ENCODE measurements around the gene MYOZ2. TPM values are rescaled to one million over a fixed set of nuclear protein-coding genes. Genes with fewer than 3 reads are reported as not detected.
A peak's percentile ranks its signal among the peaks of the same experiment; 100 is the strongest.
"Not testable (repeated sequence)": the region's sequence is repeated elsewhere in the genome, so short reads cannot be mapped to it uniquely, and the experiment has no call there.

The MYOZ2 gene
- total RNA-seq, 2 experiments from 2014 or later = not detected

- intact Hi-C loops (cut with DNase I, micrococcal nuclease) = no loop called here
- H3K36me3 Mint-ChIP-seq (ENCODE audit: low read depth) = no peaks in the 10 kb centered on the region
- DNase-seq = no peak
- no peaks in the 10 kb centered on the region for H3K9me3 Mint-ChIP-seq (ENCODE audit: low read depth)
- no peak for ATAC-seq
- no peak overlapping the region for H3K4me3 Mint-ChIP-seq
- H3K27ac Mint-ChIP-seq = no peak overlapping the region
- no peaks in the 10 kb centered on the region for H3K4me1 Mint-ChIP-seq
- CTCF ChIA-PET = no interaction called here
- peaks cover 4% of the 10 kb centered on the region for H3K27me3 Mint-ChIP-seq
- POLR2A ChIA-PET = no interaction called here
Observed at GRCh38 chr4:119165767-119166166, 30.1 kb downstream of the MYOZ2 start.

DNA sequence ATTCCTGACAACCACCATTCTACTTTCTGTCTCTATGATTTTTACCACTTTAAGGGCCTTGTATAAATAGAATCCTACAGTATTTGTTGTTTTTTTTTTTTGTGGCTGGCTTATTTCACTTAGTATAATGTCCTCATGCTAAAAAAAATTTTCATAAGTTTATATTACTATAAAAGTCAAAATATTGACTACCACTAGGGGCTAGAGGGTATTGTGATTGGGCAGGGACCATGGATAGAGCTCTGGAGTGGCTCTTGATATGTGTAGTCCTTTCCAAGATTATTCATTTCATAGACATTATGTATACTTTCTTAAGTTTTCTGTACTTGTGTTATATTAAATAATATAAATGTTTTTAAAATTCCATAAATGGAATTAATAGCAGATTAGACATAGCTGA, 34.6 kb downstream of the MYOZ2 start:
- H3K9me3 Mint-ChIP-seq (ENCODE audit: low read depth) = no peaks in the 10 kb centered on the region
- no peaks in the 10 kb centered on the region for H3K36me3 Mint-ChIP-seq (ENCODE audit: low read depth)
- intact Hi-C loops (cut with DNase I, micrococcal nuclease) = no loop called here
- no peak overlapping the region for H3K4me3 Mint-ChIP-seq
- no peaks in the 10 kb centered on the region for H3K27me3 Mint-ChIP-seq
- ATAC-seq (no peak), DNase-seq (no peak)
- H3K27ac Mint-ChIP-seq = no peak overlapping the region
- peaks cover 3% of the 10 kb centered on the region for H3K4me1 Mint-ChIP-seq
- ChIA-PET POLR2A (no interaction called here), CTCF (no interaction called here)

- ATAC-seq (no peak), DNase-seq (peak; percentile 9)
- no peaks in the 10 kb centered on the region for H3K9me3 Mint-ChIP-seq (ENCODE audit: low read depth)
- no peak overlapping the region for H3K4me3 Mint-ChIP-seq
- H3K4me1 Mint-ChIP-seq = peaks cover 3% of the 10 kb centered on the region
- H3K27ac Mint-ChIP-seq = no peak overlapping the region
- no peaks in the 10 kb centered on the region for H3K27me3 Mint-ChIP-seq
- intact Hi-C loops (cut with DNase I, micrococcal nuclease) = no loop called here
- ChIA-PET CTCF (interaction anchor here (0.8 kb wide), 1 partner anchor 9 kb away, joined by 3 read pairs; no protein-coding TSS in a partner anchor), POLR2A (no interaction called here)
- no peaks in the 10 kb centered on the region for H3K36me3 Mint-ChIP-seq (ENCODE audit: low read depth)
Observed at GRCh38 chr4:119172223-119172622, 36.6 kb downstream of the MYOZ2 start.

- H3K4me3 Mint-ChIP-seq; CTCF ChIA-PET; H3K4me1 Mint-ChIP-seq; DNase-seq; H3K36me3 Mint-ChIP-seq (ENCODE audit: low read depth); H3K27ac Mint-ChIP-seq; POLR2A ChIA-PET; H3K9me3 Mint-ChIP-seq (ENCODE audit: low read depth); intact Hi-C loops (cut with DNase I, micrococcal nuclease); H3K27me3 Mint-ChIP-seq; ATAC-seq: not testable (repeated sequence)
Observed at GRCh38 chr4:119173729-119174361, 38.2 kb downstream of the MYOZ2 start.

DNA sequence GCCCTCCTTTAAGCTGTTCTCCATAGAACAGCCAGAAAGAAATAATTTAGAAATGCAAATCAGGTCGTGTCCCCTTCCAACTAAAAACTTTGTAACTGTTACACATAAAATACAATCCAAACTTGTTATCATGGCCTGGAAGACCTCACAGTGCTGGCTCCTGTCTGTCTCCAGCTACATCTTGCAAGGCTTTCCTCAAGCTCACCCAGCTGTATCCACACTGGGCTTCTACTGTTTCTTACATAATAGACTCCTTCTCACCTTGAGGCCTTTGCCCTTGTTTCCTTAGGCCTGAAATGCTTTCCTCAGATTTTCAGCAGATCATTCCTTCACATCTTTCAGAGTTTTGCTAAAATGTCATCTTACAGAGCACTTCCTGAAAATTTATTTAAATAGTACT, 43.4 kb downstream of the MYOZ2 start:
- intact Hi-C loops (cut with DNase I, micrococcal nuclease) = no loop called here
- no peak overlapping the region for H3K27ac Mint-ChIP-seq
- CTCF ChIA-PET = interaction anchor here (1.3 to 1.9 kb wide), 2 partner anchors 11 to 12 kb away, joined by 5 read pairs; no protein-coding TSS in a partner anchor
- no peaks in the 10 kb centered on the region for H3K36me3 Mint-ChIP-seq (ENCODE audit: low read depth)
- POLR2A ChIA-PET = no interaction called here
- H3K9me3 Mint-ChIP-seq (ENCODE audit: low read depth) = no peaks in the 10 kb centered on the region
- H3K4me3 Mint-ChIP-seq = no peak overlapping the region
- no peaks in the 10 kb centered on the region for H3K4me1 Mint-ChIP-seq
- ATAC-seq (no peak), DNase-seq (no peak)
- peaks cover under 1% of the 10 kb centered on the region for H3K27me3 Mint-ChIP-seq

GRCh38 chr4:119184128-119184527, 48.5 kb downstream of the MYOZ2 start:
- no peaks in the 10 kb centered on the region for H3K4me1 Mint-ChIP-seq
- DNase-seq (no peak), ATAC-seq (no peak)
- CTCF ChIA-PET = no interaction called here
- intact Hi-C loops (cut with DNase I, micrococcal nuclease) = no loop called here
- H3K27me3 Mint-ChIP-seq = peaks cover 3% of the 10 kb centered on the region
- no peaks in the 10 kb centered on the region for H3K36me3 Mint-ChIP-seq (ENCODE audit: low read depth)
- no peak overlapping the region for H3K27ac Mint-ChIP-seq
- POLR2A ChIA-PET = no interaction called here
- no peak overlapping the region for H3K4me3 Mint-ChIP-seq
- H3K9me3 Mint-ChIP-seq (ENCODE audit: low read depth) = no peaks in the 10 kb centered on the region

GRCh38 chr4:119189638-119190037, 54.0 kb downstream of the MYOZ2 start:
- Mint-ChIP-seq H3K9me3 (ENCODE audit: low read depth) (no peaks in the 10 kb centered on the region), H3K4me1 (no peaks in the 10 kb centered on the region), H3K36me3 (ENCODE audit: low read depth) (no peaks in the 10 kb centered on the region), H3K4me3 (no peak overlapping the region), H3K27me3 (no peaks in the 10 kb centered on the region), H3K27ac (no peak overlapping the region)
- intact Hi-C loops (cut with DNase I, micrococcal nuclease) = no loop called here
- ChIA-PET POLR2A (no interaction called here), CTCF (interaction anchor here (1.1 kb wide), 2 partner anchors 10 to 53 kb away, joined by 4 to 5 read pairs; no protein-coding TSS in a partner anchor)
- no peak for ATAC-seq
- no peak for DNase-seq

GRCh38 chr4:119190354-119190753, 54.7 kb downstream of the MYOZ2 start:
- H3K36me3 Mint-ChIP-seq (ENCODE audit: low read depth) = no peaks in the 10 kb centered on the region

GRCh38 chr4:119191505-119191904, 55.9 kb downstream of the MYOZ2 start:
- DNase-seq = no peak
- H3K4me3 Mint-ChIP-seq = no peak overlapping the region
- ATAC-seq = no peak
- CTCF ChIA-PET = interaction anchor here (0.6 to 1.9 kb wide), 2 partner anchors 22 to 216 kb away, joined by 3 read pairs; no protein-coding TSS in a partner anchor
- intact Hi-C loops (cut with DNase I, micrococcal nuclease) = no loop called here
- H3K4me1 Mint-ChIP-seq = no peaks in the 10 kb centered on the region
- no peaks in the 10 kb centered on the region for H3K27me3 Mint-ChIP-seq
- no peaks in the 10 kb centered on the region for H3K9me3 Mint-ChIP-seq (ENCODE audit: low read depth)
- no peaks in the 10 kb centered on the region for H3K36me3 Mint-ChIP-seq (ENCODE audit: low read depth)
- no peak overlapping the region for H3K27ac Mint-ChIP-seq
- POLR2A ChIA-PET = no interaction called here

More at GRCh38 chr4:119190354-119190753, 54.7 kb downstream of the MYOZ2 start:
- intact Hi-C loops (cut with DNase I, micrococcal nuclease) = no loop called here
- H3K27ac Mint-ChIP-seq = no peak overlapping the region
- ChIA-PET POLR2A (interaction anchor here (0.6 kb wide), 1 partner anchor 176 kb away, joined by 4 read pairs; no protein-coding TSS in a partner anchor), CTCF (interaction anchor here (1.1 to 1.9 kb wide), 3 partner anchors 11 to 54 kb away, joined by 3 to 5 read pairs (median 4); no protein-coding TSS in a partner anchor)
- H3K9me3 Mint-ChIP-seq (ENCODE audit: low read depth) = no peaks in the 10 kb centered on the region
- no peaks in the 10 kb centered on the region for H3K4me1 Mint-ChIP-seq
- no peaks in the 10 kb centered on the region for H3K27me3 Mint-ChIP-seq
- DNase-seq (no peak), ATAC-seq (no peak)
- no peak overlapping the region for H3K4me3 Mint-ChIP-seq

- CTCF ChIA-PET = no interaction called here
- H3K9me3 Mint-ChIP-seq (ENCODE audit: low read depth) = no peaks in the 10 kb centered on the region
- peaks cover 6% of the 10 kb centered on the region for H3K27me3 Mint-ChIP-seq
- H3K36me3 Mint-ChIP-seq (ENCODE audit: low read depth) = no peaks in the 10 kb centered on the region
- H3K4me1 Mint-ChIP-seq = no peaks in the 10 kb centered on the region
- ATAC-seq (no peak), DNase-seq (no peak)
- intact Hi-C loops (cut with DNase I, micrococcal nuclease) = no loop called here
- H3K4me3 Mint-ChIP-seq = no peak overlapping the region
- no peak overlapping the region for H3K27ac Mint-ChIP-seq
- POLR2A ChIA-PET = no interaction called here
Observed at GRCh38 chr4:119197772-119198212, 62.2 kb downstream of the MYOZ2 start.

- Mint-ChIP-seq H3K27me3 (peaks cover 6% of the 10 kb centered on the region), H3K9me3 (ENCODE audit: low read depth) (no peaks in the 10 kb centered on the region), H3K27ac (no peak overlapping the region), H3K4me3 (no peak overlapping the region), H3K4me1 (peaks cover 24% of the 10 kb centered on the region), H3K36me3 (ENCODE audit: low read depth) (no peaks in the 10 kb centered on the region)
- no peak for DNase-seq
- ATAC-seq = no peak
- intact Hi-C loops (cut with DNase I, micrococcal nuclease) = loop anchor here in 1 of 2 experiments (1.0 to 5.0 kb wide), 2 partner anchors 20 to 93 kb away; no protein-coding TSS in a partner anchor
- POLR2A ChIA-PET = no interaction called here
- CTCF ChIA-PET = no interaction called here
Observed at GRCh38 chr4:119204916-119205315, 69.3 kb downstream of the MYOZ2 start.

- Mint-ChIP-seq H3K27ac (no peak overlapping the region), H3K36me3 (ENCODE audit: low read depth) (no peaks in the 10 kb centered on the region), H3K9me3 (ENCODE audit: low read depth) (no peaks in the 10 kb centered on the region), H3K4me1 (peaks cover 27% of the 10 kb centered on the region), H3K27me3 (no peaks in the 10 kb centered on the region), H3K4me3 (no peak overlapping the region)
- DNase-seq (no peak), ATAC-seq (no peak)
- ChIA-PET POLR2A (no interaction called here), CTCF (no interaction called here)
- intact Hi-C loops (cut with DNase I, micrococcal nuclease) = loop anchor here in 1 of 2 experiments (5.0 kb wide), 1 partner anchor 93 kb away; no protein-coding TSS in a partner anchor
Observed at GRCh38 chr4:119205690-119206089, 70.1 kb downstream of the MYOZ2 start.

Measured in activated CD4-positive, alpha-beta T cell treated with anti-CD3 and anti-CD28 coated beads for 36 hours (primary cell).